Measurements from ENCODE around the gene TRNT1. TPM values are rescaled to one million over a fixed set of nuclear protein-coding genes. Genes with fewer than 3 reads are reported as not detected.

TRNT1 gene
- total RNA-seq, 4 donors from 2014 or later = 10.8 to 20.3 (median 14.0) TPM

GRCh38 chr3:3165650-3166049 lies 38.9 kb downstream of the TRNT1 start:
- 96% methylated on average over 3 of the region's 3 CpGs for WGBS
- Histone ChIP-seq H3K9me3 (no peaks in the 10 kb centered on the region), H3K4me1 (peaks cover 0 to 12% (median 10%) of the 10 kb centered on the region in 4 donors), H3K36me3 (peaks cover 34 to 98% (median 64%) of the 10 kb centered on the region in 4 donors), H3K4me3 (no peak overlapping the region), H3K27me3 (no peaks in the 10 kb centered on the region), H3K27ac (replicated peaks in 1 of 4) (no peak overlapping the region)
- TF ChIP-seq EP300 (IDR thresholded peaks at IDR 0.05) (no peak), POLR2A (IDR thresholded peaks at IDR 0.05; ENCODE audit: low read depth) (no peak), POLR2AphosphoS5 (IDR thresholded peaks at IDR 0.05) (no peak)
- TF ChIP-seq, protein P1, sequence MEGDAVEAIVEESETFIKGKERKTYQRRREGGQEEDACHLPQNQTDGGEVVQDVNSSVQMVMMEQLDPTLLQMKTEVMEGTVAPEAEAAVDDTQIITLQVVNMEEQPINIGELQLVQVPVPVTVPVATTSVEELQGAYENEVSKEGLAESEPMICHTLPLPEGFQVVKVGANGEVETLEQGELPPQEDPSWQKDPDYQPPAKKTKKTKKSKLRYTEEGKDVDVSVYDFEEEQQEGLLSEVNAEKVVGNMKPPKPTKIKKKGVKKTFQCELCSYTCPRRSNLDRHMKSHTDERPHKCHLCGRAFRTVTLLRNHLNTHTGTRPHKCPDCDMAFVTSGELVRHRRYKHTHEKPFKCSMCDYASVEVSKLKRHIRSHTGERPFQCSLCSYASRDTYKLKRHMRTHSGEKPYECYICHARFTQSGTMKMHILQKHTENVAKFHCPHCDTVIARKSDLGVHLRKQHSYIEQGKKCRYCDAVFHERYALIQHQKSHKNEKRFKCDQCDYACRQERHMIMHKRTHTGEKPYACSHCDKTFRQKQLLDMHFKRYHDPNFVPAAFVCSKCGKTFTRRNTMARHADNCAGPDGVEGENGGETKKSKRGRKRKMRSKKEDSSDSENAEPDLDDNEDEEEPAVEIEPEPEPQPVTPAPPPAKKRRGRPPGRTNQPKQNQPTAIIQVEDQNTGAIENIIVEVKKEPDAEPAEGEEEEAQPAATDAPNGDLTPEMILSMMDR (IDR thresholded peaks at IDR 0.05) = no peak
- intact Hi-C loops (cut with DNase I) = no loop called here
- no peak for DNase-seq (ENCODE audit: extremely low spot score)

DNA sequence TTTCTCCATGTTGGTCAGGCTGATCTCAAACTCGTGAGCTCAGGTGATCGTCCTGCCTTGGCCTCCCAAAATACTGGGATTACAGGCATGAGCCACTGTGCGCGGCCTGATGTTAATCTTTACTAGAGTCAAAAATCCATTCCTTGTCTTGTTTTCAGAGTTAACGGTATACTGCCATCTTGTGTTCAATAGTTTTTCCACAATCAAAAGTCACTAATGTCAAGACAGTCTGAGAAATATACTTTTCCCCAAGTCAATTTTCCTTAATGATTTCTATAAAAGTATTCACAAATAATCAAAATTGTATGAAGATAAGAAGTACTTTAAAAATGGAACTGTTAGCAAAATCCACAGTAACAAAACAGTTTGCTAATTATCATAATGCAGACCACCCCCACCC lies 44.3 kb downstream of the TRNT1 start:
- Histone ChIP-seq H3K27ac (replicated peaks in 1 of 4) (no peak overlapping the region), H3K4me3 (no peak overlapping the region), H3K36me3 (peaks cover 26 to 98% (median 70%) of the 10 kb centered on the region in 4 donors), H3K27me3 (no peaks in the 10 kb centered on the region), H3K9me3 (no peaks in the 10 kb centered on the region), H3K4me1 (peaks cover 4 to 19% (median 8%) of the 10 kb centered on the region in 4 donors)
- 55% methylated on average over 5 of the region's 5 CpGs for WGBS
- intact Hi-C loops (cut with DNase I) = no loop called here
- TF ChIP-seq EP300 (IDR thresholded peaks at IDR 0.05) = no peak
- TF ChIP-seq, protein P1 (IDR thresholded peaks at IDR 0.05) = peak; percentile 6 to 37 (median 9)
- DNase-seq (ENCODE audit: extremely low spot score) = no peak

GRCh38 chr3:3172627-3173026 lies 45.9 kb downstream of the TRNT1 start:
- 58% methylated on average over 1 of the region's 1 CpG for WGBS
- Histone ChIP-seq H3K27ac (replicated peaks in 1 of 4) (peak overlapping the region; percentile 46 to 70 (median 55)), H3K27me3 (no peaks in the 10 kb centered on the region), H3K4me3 (peak overlapping the region in 2 of 4 donors; percentile 12 to 17), H3K36me3 (peaks cover 23 to 87% (median 55%) of the 10 kb centered on the region in 4 donors), H3K9me3 (no peaks in the 10 kb centered on the region), H3K4me1 (peaks cover 15 to 34% (median 24%) of the 10 kb centered on the region in 4 donors)
- TF ChIP-seq, protein P1 (IDR thresholded peaks at IDR 0.05) = no peak
- no peak for TF ChIP-seq POLR2AphosphoS5 (IDR thresholded peaks at IDR 0.05)
- TF ChIP-seq POLR2A (IDR thresholded peaks at IDR 0.05; ENCODE audit: low read depth) = no peak
- no peak for TF ChIP-seq EP300 (IDR thresholded peaks at IDR 0.05)
- DNase-seq (ENCODE audit: extremely low spot score) = no peak
- intact Hi-C loops (cut with DNase I) = no loop called here

GRCh38 chr3:3177861-3178497 lies 51.2 kb downstream of the TRNT1 start:
- intact Hi-C loops (cut with DNase I) = no loop called here
- TF ChIP-seq, protein P1 (IDR thresholded peaks at IDR 0.05) = no peak
- TF ChIP-seq POLR2A (IDR thresholded peaks at IDR 0.05; ENCODE audit: low read depth) = no peak
- TF ChIP-seq POLR2AphosphoS5 (IDR thresholded peaks at IDR 0.05) = no peak
- TF ChIP-seq EP300 (IDR thresholded peaks at IDR 0.05) = no peak
- DNase-seq (ENCODE audit: extremely low spot score) = no peak
- no peaks in the 10 kb centered on the region for H3K9me3 ChIP-seq
- H3K4me1 ChIP-seq = peaks cover 28 to 40% (median 35%) of the 10 kb centered on the region in 4 donors
- WGBS = 52% methylated on average over 10 of the region's 10 CpGs
- peaks cover 13 to 34% (median 22%) of the 10 kb centered on the region in 4 donors for H3K36me3 ChIP-seq
- peak overlapping the region; percentile 81 to 99 (median 93) for H3K4me3 ChIP-seq
- H3K27me3 ChIP-seq = no peaks in the 10 kb centered on the region
- no peak overlapping the region for H3K27ac ChIP-seq (replicated peaks in 1 of 4)
